Right atrium auricular region (tissue), 2 donors: Measurements from ENCODE around the gene RPS6KL1. TPM values are rescaled to one million over a fixed set of nuclear protein-coding genes. Genes with fewer than 3 reads are reported as not detected.

Experiments
- DNase-seq: peaks from one replicate; pipeline ENCODE4 v3.0.0-alpha.2; 2019; ENCODE audit warnings: low spot score
- H3K27ac ChIP-seq, 2 donors: fragments of 200-600 bp; sonication (generic); 1 replicate in 1 of 2; 2 replicates in 1 of 2; pipeline ENCODE4 v1.5.1; 2016 to 2019
- H3K27me3 ChIP-seq, 2 donors: fragments of 200-600 bp; sonication (generic); one replicate each; pipeline versions ENCODE4 v1.5.1 to v1.6.0; 2017 to 2019
- H3K36me3 ChIP-seq: fragments of 200-600 bp; sonication (generic); one replicate; pipeline ENCODE4 v1.5.1; 2016
- H3K4me1 ChIP-seq, 2 donors: fragments of 200-600 bp; sonication (generic); one replicate each; pipeline versions ENCODE4 v1.5.1 to v1.6.0; 2017 to 2019
- H3K4me3 ChIP-seq, 2 donors: fragments of 200-600 bp; sonication (generic); 1 replicate in 1 of 2; 2 replicates in 1 of 2; pipeline ENCODE4 v1.5.1; 2017 to 2019; ENCODE audit warnings: mild to moderate bottlenecking in 1 of 2, moderate library complexity in 1 of 2
- H3K9me3 ChIP-seq, 2 donors: fragments of 200-600 bp; sonication (generic); one replicate each; pipeline ENCODE4 v1.5.1; 2019
- total RNA-seq, 2 donors: library from RNA; depleted of rRNA; stranded (reverse); fragments of >200 nt; gene quantifications; one replicate each; pipeline ENCODE4 v1.1.0, GENCODE V29; 2016
- TF ChIP-seq, protein P1 (sequence below), 2 donors: fragments of 200-600 bp; sonication (generic); IDR thresholded peaks; one replicate each; pipeline ENCODE4 v1.5.1; 2019; ENCODE audit warnings: antibody characterized with exemption in 2 of 2

Gene RPS6KL1
- total RNA-seq, 2 donors from 2014 or later = 7.6 to 10.3 TPM

DNA sequence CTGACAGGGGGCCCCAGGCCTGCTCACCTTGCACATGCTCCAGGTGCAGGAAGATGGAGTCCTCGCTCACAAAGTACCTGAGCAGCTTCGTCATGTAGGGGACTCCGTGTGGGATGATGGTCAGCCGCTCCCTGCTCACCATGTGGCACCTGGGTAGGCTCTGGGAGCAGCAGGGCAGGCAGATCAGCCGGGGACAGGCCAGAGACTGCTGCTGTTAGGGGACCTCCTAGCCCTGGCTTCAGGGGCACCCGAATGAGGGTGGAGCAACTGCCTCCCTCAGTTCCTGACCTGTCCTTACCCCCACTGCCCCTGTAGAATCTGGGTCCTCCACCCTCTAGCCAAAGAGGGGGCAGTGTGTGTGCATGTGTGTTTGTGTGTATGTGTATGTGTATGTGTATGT, 11.8 kb downstream of the RPS6KL1 start:
- TF ChIP-seq, protein P1, sequence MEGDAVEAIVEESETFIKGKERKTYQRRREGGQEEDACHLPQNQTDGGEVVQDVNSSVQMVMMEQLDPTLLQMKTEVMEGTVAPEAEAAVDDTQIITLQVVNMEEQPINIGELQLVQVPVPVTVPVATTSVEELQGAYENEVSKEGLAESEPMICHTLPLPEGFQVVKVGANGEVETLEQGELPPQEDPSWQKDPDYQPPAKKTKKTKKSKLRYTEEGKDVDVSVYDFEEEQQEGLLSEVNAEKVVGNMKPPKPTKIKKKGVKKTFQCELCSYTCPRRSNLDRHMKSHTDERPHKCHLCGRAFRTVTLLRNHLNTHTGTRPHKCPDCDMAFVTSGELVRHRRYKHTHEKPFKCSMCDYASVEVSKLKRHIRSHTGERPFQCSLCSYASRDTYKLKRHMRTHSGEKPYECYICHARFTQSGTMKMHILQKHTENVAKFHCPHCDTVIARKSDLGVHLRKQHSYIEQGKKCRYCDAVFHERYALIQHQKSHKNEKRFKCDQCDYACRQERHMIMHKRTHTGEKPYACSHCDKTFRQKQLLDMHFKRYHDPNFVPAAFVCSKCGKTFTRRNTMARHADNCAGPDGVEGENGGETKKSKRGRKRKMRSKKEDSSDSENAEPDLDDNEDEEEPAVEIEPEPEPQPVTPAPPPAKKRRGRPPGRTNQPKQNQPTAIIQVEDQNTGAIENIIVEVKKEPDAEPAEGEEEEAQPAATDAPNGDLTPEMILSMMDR (IDR thresholded peaks at IDR 0.05) = no peak
- Histone ChIP-seq H3K9me3 (no peaks in the 10 kb centered on the region), H3K36me3 (no peaks in the 10 kb centered on the region), H3K27ac (no peak overlapping the region), H3K4me3 (no peak overlapping the region), H3K4me1 (peaks cover 0 to 42% of the 10 kb centered on the region in 2 donors), H3K27me3 (no peaks in the 10 kb centered on the region)
- DNase-seq = no peak

DNA sequence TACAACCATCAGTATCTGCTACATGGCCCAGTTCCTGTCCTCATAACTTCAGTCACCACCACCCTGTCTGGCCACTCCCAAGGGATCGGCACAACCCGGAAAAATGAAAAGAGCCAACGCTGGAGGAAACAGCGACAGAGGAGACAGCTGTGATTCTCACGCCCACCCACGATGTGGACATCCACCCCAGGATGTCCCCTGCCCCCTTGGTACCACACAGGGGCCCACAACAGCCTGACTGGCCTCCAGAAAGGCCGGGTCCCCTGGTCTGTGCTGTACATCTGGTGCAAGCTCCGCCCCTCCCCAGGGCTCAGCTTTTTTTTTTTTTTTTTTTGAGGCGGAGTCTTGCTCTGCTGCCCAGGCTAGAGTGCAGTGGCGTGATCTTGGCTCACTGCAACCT, 12.5 kb downstream of the RPS6KL1 start:
- TF ChIP-seq, protein P1 (IDR thresholded peaks at IDR 0.05) = no peak
- Histone ChIP-seq H3K9me3 (no peaks in the 10 kb centered on the region), H3K4me3 (no peak overlapping the region), H3K4me1 (peaks cover 0 to 43% of the 10 kb centered on the region in 2 donors), H3K36me3 (no peaks in the 10 kb centered on the region), H3K27me3 (no peaks in the 10 kb centered on the region), H3K27ac (no peak overlapping the region)
- DNase-seq = no peak

DNA sequence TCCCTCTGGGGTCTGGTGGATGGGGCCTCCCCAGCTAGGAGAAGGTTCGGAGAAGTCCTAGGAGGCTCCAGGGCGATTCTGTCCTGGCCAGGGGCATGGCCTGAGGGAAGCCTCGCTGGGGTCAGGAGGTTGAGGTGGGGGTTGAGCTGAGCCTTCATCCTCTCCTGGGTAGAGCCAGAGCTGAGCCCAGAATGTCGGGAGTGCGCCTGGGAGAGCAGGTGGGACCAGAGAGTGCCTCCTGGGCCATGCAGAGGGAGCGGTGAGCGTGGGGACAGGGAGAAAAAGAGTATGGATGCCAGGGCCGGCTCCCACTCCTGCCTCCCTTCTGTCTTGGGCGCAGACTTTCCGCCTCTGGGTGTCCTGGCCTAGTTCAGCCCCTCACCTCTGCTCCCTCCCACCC, 13.1 kb downstream of the RPS6KL1 start:
- Histone ChIP-seq H3K9me3 (no peaks in the 10 kb centered on the region), H3K36me3 (no peaks in the 10 kb centered on the region), H3K4me3 (no peak overlapping the region), H3K27me3 (no peaks in the 10 kb centered on the region), H3K4me1 (peaks cover 0 to 46% of the 10 kb centered on the region in 2 donors), H3K27ac (no peak overlapping the region)
- DNase-seq = no peak
- TF ChIP-seq, protein P1 (IDR thresholded peaks at IDR 0.05) = no peak

DNA sequence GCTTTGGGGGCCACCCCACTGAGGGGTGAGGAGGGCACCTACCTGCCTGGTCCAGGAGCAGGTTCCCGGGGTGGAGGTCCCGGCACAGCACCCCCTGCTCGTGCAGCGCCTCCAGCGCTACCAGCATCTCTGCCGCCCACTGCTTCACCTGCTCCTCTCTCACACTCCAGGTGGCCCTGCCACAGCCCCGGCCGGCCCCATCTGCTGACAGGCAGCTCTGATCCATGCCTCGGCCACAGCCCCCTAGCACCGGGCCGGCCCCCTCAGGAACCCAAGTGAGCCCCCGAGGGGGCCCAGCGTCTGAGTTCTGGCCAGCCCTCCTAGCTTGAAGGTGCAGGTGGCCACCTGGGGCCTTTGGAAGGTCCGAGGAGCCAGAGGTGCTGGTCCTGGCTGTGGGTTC, 13.6 kb downstream of the RPS6KL1 start:
- H3K27me3 ChIP-seq = no peaks in the 10 kb centered on the region

DNA sequence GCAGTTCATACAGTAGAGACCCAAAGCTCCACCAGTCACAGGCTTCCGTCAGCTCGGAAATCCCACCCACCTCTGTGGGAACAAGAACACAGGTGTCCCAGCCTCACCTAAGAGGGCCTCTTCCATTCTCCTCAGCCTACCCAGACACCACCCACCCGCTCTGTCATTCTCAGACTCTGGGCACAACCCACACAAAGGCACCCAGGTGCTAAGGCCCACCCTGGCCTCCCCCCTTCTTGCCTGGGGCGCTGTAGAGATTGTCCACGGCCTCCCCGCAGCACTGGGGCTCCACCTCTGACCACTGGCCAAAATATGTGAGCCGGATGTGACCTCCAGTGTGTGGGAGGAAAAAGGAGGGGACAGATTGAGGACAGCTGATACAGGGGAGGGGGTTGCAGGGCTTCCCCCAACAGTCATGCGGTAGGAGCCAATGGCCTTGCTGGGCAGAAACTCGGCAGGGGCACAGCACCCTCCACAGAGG, 14.2 kb downstream of the RPS6KL1 start:
- Histone ChIP-seq H3K27me3 (no peaks in the 10 kb centered on the region), H3K4me3 (no peak overlapping the region), H3K36me3 (no peaks in the 10 kb centered on the region), H3K27ac (no peak overlapping the region), H3K4me1 (peaks cover 0 to 41% of the 10 kb centered on the region in 2 donors), H3K9me3 (no peaks in the 10 kb centered on the region)
- no peak for DNase-seq
- TF ChIP-seq, protein P1 (IDR thresholded peaks at IDR 0.05) = no peak

More for the DNA sequence above, 13.6 kb downstream of the RPS6KL1 start:
- Histone ChIP-seq H3K9me3 (no peaks in the 10 kb centered on the region), H3K36me3 (no peaks in the 10 kb centered on the region), H3K27ac (no peak overlapping the region), H3K4me3 (no peak overlapping the region), H3K4me1 (peaks cover 0 to 46% of the 10 kb centered on the region in 2 donors)
- TF ChIP-seq, protein P1 (IDR thresholded peaks at IDR 0.05) = no peak
- DNase-seq = no peak

DNA sequence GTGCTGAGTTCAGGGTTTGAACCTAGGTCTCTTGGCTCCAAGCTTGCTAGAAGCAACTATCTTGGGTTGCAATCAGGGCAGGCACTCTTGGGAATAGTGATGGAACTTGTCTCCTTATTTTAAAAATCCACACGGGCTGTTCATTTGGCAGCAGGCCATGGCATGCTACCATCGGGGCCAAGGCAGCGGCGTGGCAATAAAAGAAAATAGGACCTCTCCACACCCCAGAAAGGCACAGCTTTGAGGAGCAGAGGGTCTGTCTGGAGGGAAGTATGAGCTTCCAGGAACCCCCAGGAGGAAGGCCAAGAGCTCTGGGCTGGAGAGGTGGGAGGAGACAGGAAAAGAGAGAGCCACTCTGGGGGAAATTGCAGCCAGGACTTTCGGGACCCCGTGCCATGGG, 15.3 kb downstream of the RPS6KL1 start:
- Histone ChIP-seq H3K27ac (no peak overlapping the region), H3K27me3 (no peaks in the 10 kb centered on the region), H3K36me3 (peaks cover 10% of the 10 kb centered on the region), H3K4me1 (peaks cover 0 to 41% of the 10 kb centered on the region in 2 donors), H3K9me3 (no peaks in the 10 kb centered on the region), H3K4me3 (no peak overlapping the region)
- TF ChIP-seq, protein P1 (IDR thresholded peaks at IDR 0.05) = no peak
- DNase-seq = no peak
